Measurements from ENCODE around the gene ZMAT5. TPM values are rescaled to one million over a fixed set of nuclear protein-coding genes. Genes with fewer than 3 reads are reported as not detected.
A peak's percentile ranks its signal among the peaks of the same experiment; 100 is the strongest.

ZMAT5 gene
- total RNA-seq, 1 experiment from 2014 or later = 16.0 TPM

- ChIA-PET RAD21 (ENCODE audit: low non-redundant PET in 1 of 2, low total read pairs in 2 of 2, uncharacterized antibody in 2 of 2, unreplicated experiment in 2 of 2) (interaction anchor here (0.6 to 1.0 kb wide), 7 partner anchors 12 to 388 kb away, joined by 3 to 6 read pairs (median 4); partner anchors contain the start of genes UQCR10 (in 1 of the 2) and ZMAT5 (in 1 of the 2)), POLR2A (interaction anchor here (1.1 to 1.7 kb wide), 3 partner anchors 66 to 387 kb away, joined by 3 to 5 read pairs (median 4); partner anchors contain the start of genes UQCR10 and ZMAT5), CTCF (interaction anchor here (0.7 to 3.1 kb wide), 12 partner anchors 10 to 587 kb away, joined by 3 to 29 read pairs (median 4); no protein-coding TSS in a partner anchor)
- no peaks in the 10 kb centered on the region for H3K27me3 ChIP-seq (ENCODE audit: insufficient read depth, low read length)
- H3K27ac ChIP-seq (ENCODE audit: low read depth, low read length) = peak overlapping the region; percentile 38
- DNase-seq (ENCODE audit: low read depth, low spot score) (peak; percentile 51), ATAC-seq (peak; percentile 74)
- no peaks in the 10 kb centered on the region for H3K79me2 ChIP-seq (ENCODE audit: insufficient read depth, low read length)
- TF ChIP-seq FOSL1 (IDR thresholded peaks at IDR 0.05; ENCODE audit: low read depth) (peak; percentile 50; the same call in 1 of the 2 replicates), ATF3 (IDR thresholded peaks at IDR 0.05) (no peak), RAD21 (IDR thresholded peaks at IDR 0.05; ENCODE audit: low read depth) (peak; percentile 67), CBX3 (IDR thresholded peaks at IDR 0.05; ENCODE audit: low read depth) (peak; percentile 73; the same call in 1 of the 2 replicates)
- TF ChIP-seq, protein P1, sequence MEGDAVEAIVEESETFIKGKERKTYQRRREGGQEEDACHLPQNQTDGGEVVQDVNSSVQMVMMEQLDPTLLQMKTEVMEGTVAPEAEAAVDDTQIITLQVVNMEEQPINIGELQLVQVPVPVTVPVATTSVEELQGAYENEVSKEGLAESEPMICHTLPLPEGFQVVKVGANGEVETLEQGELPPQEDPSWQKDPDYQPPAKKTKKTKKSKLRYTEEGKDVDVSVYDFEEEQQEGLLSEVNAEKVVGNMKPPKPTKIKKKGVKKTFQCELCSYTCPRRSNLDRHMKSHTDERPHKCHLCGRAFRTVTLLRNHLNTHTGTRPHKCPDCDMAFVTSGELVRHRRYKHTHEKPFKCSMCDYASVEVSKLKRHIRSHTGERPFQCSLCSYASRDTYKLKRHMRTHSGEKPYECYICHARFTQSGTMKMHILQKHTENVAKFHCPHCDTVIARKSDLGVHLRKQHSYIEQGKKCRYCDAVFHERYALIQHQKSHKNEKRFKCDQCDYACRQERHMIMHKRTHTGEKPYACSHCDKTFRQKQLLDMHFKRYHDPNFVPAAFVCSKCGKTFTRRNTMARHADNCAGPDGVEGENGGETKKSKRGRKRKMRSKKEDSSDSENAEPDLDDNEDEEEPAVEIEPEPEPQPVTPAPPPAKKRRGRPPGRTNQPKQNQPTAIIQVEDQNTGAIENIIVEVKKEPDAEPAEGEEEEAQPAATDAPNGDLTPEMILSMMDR (IDR thresholded peaks at IDR 0.05 in 2 of 3, conservative IDR thresholded peaks at IDR 0.05 in 1 of 3; ENCODE audit: borderline replicate concordance in 1 of 3, insufficient read depth in 1 of 3, low read depth in 2 of 3, low read length in 2 of 3) = peak; percentile 39 to 59 (median 51); a peak in 5 of 6 replicates
- BruUV-seq (replicated peaks) = no TSS peak
- H3K4me1 ChIP-seq (ENCODE audit: control insufficient read depth in 1 of 2, insufficient read depth in 2 of 2, low read length in 2 of 2) = peaks cover 36 to 41% of the 10 kb centered on the region in 2 experiments
- no peaks in the 10 kb centered on the region for H3K9me2 ChIP-seq (ENCODE audit: insufficient read depth)
- H3K9me3 ChIP-seq (ENCODE audit: control insufficient read depth in 1 of 2, insufficient read depth in 1 of 2, low read depth in 1 of 2, low read length in 2 of 2) = no peaks in the 10 kb centered on the region
- H2AFZ ChIP-seq (ENCODE audit: low read depth, low read length, poor library complexity, severe bottlenecking) = no peak overlapping the region
- peak overlapping the region; percentile 61 for H3K4me2 ChIP-seq (ENCODE audit: low read length)
- H3K4me3 ChIP-seq (replicated peaks in 1 of 2; ENCODE audit: low read depth in 1 of 2, low read length in 2 of 2) = 0 out of 4 replicates have a peak overlapping the region, but pooled peaks of 1 of the 2 experiments have one; percentile 9
- H3K9ac ChIP-seq (ENCODE audit: low read length) = no peak overlapping the region
- H4K20me1 ChIP-seq (ENCODE audit: insufficient read depth) = no peaks in the 10 kb centered on the region
- intact Hi-C loops (cut with micrococcal nuclease) = loop anchor here (1.0 kb wide), 2 partner anchors 304 to 388 kb away; no protein-coding TSS in a partner anchor
- no peaks in the 10 kb centered on the region for H3K36me3 ChIP-seq (ENCODE audit: control insufficient read depth in 1 of 2, insufficient read depth in 2 of 2, low read length in 2 of 2)
Measured at GRCh38 chr22:29701155-29701999, 65.4 kb downstream of the ZMAT5 start.
